ENCODE results near the gene FLOT1. TPM values are rescaled to one million over a fixed set of nuclear protein-coding genes. Genes with fewer than 3 reads are reported as not detected.

Gene FLOT1, protein sequence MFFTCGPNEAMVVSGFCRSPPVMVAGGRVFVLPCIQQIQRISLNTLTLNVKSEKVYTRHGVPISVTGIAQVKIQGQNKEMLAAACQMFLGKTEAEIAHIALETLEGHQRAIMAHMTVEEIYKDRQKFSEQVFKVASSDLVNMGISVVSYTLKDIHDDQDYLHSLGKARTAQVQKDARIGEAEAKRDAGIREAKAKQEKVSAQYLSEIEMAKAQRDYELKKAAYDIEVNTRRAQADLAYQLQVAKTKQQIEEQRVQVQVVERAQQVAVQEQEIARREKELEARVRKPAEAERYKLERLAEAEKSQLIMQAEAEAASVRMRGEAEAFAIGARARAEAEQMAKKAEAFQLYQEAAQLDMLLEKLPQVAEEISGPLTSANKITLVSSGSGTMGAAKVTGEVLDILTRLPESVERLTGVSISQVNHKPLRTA
- total RNA-seq, result 100 to 1,000 TPM; 113 to 182 (median 153) TPM
- 100 to 1,000 TPM; 181 to 224 (median 206) TPM for polyA plus RNA-seq
- long read RNA-seq, donor 1, transcript FLOT1-201 (13 exons, 1,912 nt), result major isoform, 257 of 375 reads
- long read RNA-seq, donor 1, partial matches to known transcripts, result 88 of 375 reads
- long read RNA-seq, donor 1, other reads (novel, unspliced or antisense), result 30 of 375 reads
- long read RNA-seq, donor 2, transcript FLOT1-201 (13 exons, 1,912 nt), result major isoform, 495 of 692 reads
- long read RNA-seq, donor 2, partial matches to known transcripts, result 128 of 692 reads
- long read RNA-seq, donor 2, other reads (novel, unspliced or antisense), result 69 of 692 reads

DNA sequence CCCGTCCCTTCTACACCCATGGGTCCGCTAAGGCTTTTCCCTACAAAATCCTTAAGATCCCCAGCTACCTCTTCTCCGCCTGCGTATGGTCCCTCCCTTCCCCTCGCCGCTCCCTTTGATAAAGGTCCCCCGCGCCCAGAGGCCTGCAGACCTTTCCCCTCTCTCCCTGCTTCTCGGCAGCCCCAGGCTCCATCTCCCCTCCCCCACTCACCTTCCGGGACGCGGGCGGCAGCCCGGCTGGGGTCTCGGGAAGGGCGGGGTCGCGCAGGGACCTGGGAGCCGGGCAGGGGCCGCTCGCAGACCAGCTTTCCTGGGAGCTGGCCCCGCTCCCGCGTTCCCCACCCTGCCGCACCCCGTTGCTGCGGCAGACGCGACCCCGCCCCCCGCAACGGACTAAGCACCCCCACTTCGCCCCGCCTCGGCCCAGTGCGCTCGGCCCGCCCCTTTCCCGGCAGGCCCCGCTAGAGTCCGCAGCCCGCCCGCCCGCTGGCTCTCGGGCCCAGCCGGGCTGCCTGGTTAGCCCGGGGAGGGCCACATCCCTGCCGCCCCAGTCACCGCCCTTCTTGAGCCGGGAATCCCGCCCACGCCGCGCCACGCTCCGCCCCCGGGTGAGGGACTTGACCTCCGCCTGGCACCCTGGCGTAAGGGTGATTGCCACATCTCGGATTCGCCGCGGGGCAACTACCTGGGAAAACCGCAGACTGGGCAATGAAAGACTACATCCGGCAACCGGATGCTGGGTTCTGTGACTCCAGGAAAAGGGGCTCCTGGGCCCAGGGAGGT is at the start of gene FLOT1:
Gene FLOT1, minus strand, starts transcription at position 372 of the 783 bp plus-strand sequence. CDS start 498 bp downstream, outside the sequence.
- peak within 1 kb of the TSS; percentile 93 for H3K27ac ChIP-seq
- H3K4me1 ChIP-seq, result peaks cover 19% of the 10 kb centered on the region
- TF ChIP-seq, protein P1, sequence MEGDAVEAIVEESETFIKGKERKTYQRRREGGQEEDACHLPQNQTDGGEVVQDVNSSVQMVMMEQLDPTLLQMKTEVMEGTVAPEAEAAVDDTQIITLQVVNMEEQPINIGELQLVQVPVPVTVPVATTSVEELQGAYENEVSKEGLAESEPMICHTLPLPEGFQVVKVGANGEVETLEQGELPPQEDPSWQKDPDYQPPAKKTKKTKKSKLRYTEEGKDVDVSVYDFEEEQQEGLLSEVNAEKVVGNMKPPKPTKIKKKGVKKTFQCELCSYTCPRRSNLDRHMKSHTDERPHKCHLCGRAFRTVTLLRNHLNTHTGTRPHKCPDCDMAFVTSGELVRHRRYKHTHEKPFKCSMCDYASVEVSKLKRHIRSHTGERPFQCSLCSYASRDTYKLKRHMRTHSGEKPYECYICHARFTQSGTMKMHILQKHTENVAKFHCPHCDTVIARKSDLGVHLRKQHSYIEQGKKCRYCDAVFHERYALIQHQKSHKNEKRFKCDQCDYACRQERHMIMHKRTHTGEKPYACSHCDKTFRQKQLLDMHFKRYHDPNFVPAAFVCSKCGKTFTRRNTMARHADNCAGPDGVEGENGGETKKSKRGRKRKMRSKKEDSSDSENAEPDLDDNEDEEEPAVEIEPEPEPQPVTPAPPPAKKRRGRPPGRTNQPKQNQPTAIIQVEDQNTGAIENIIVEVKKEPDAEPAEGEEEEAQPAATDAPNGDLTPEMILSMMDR (IDR thresholded peaks at IDR 0.05), result no peak
- ATAC-seq (peak; percentile 90 to 92 (median 90)), DNase-seq (peak; percentile 99)
- no peaks in the 10 kb centered on the region for H3K27me3 ChIP-seq (ENCODE audit: insufficient read depth in 3 of 3, low read length in 2 of 3)
- H3K36me3 ChIP-seq (ENCODE audit: insufficient read depth in 1 of 2, low read depth in 1 of 2), result peaks cover 0 to 41% of the 10 kb centered on the region in 2 donors
- WGBS, 3 donors, result 0 to 1% (median 1%) methylated on average over 54 to 66 of the region's 66 CpGs
- intact Hi-C loops (cut with DNase I), result loop anchor here (2.0 to 10.0 kb wide), 6 partner anchors 40 to 342 kb away; partner anchors contain the start of genes DDR1 (in 1 of the 2), MRPS18B (in 1 of the 2) and PPP1R10 (in 1 of the 2)
- H3K9me3 ChIP-seq, result no peaks in the 10 kb centered on the region
- peak within 1 kb of the TSS; percentile 92 for H3K4me3 ChIP-seq

DNA sequence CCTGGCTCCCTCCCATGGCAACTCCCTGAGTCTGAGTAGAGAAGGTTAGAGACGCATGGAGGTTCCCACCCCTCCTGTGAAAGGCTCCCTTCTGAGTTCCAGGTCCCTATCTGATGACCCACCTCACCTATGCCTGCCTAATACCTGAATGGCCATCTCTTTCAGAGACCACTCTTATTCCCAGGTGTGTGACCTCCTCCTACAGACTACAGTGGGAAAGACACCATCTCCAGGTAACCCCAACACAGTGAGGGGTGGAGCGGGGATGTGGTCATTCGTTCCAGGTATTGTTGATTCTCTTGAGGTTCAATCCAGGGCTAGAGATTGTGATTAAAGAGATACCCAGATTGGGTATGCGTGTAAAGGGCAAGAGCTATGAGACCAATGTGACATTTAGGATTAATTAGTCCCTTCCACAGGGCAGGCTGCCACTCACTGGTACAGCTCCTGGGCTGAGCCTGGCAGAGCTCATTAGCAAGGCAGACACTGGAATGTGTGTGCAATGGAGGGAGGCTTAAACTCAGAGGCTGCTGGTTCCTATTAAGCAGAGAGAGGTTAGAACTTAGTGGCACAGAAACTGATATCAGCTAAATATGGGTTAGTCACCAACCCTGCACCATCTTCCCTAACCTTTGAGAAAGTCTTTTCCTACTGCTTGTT is 48.4 kb upstream of the FLOT1 start:
- no peaks in the 10 kb centered on the region for H3K27me3 ChIP-seq (ENCODE audit: insufficient read depth in 3 of 3, low read length in 2 of 3)
- ATAC-seq (no peak), DNase-seq (no peak)
- TF ChIP-seq, protein P1 (IDR thresholded peaks at IDR 0.05), result no peak
- WGBS, 3 donors, result 72 to 99% (median 93%) methylated on average over 4 of the region's 4 CpGs
- no peaks in the 10 kb centered on the region for H3K36me3 ChIP-seq (ENCODE audit: insufficient read depth in 1 of 2, low read depth in 1 of 2)
- no peaks in the 10 kb centered on the region for H3K9me3 ChIP-seq
- H3K27ac ChIP-seq, result no peak overlapping the region
- intact Hi-C loops (cut with DNase I), result no loop called here
- no peaks in the 10 kb centered on the region for H3K4me1 ChIP-seq
- no peak overlapping the region for H3K4me3 ChIP-seq

DNA sequence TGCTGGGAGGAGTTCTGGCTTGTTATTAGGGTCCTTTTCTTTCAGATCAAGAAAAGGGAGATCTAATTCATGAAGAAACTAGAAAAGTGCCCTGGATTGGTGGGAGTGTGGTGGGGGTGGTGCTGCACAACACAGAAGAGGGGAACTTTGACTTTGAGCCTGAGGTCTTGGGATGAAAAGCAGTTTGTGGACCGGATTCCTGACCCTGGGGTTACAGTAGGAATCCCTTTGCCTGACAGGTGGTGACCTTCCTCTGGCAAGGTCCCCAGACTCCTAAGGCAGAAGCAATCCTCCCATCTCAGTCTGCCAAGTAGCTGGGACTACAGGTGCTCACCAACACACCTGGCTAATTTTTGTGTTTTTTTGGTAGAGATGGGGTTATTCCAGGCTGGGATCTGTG is 47.1 kb upstream of the FLOT1 start:
- TF ChIP-seq, protein P1 (IDR thresholded peaks at IDR 0.05), result no peak
- no peaks in the 10 kb centered on the region for H3K4me1 ChIP-seq
- H3K9me3 ChIP-seq, result no peaks in the 10 kb centered on the region
- DNase-seq (no peak), ATAC-seq (no peak)
- 38 to 88% (median 70%) methylated on average over 1 of the region's 1 CpG for WGBS, 3 donors
- H3K27ac ChIP-seq, result no peak overlapping the region
- intact Hi-C loops (cut with DNase I), result no loop called here
- no peaks in the 10 kb centered on the region for H3K27me3 ChIP-seq (ENCODE audit: insufficient read depth in 3 of 3, low read length in 2 of 3)
- no peak overlapping the region for H3K4me3 ChIP-seq
- no peaks in the 10 kb centered on the region for H3K36me3 ChIP-seq (ENCODE audit: insufficient read depth in 1 of 2, low read depth in 1 of 2)

DNA sequence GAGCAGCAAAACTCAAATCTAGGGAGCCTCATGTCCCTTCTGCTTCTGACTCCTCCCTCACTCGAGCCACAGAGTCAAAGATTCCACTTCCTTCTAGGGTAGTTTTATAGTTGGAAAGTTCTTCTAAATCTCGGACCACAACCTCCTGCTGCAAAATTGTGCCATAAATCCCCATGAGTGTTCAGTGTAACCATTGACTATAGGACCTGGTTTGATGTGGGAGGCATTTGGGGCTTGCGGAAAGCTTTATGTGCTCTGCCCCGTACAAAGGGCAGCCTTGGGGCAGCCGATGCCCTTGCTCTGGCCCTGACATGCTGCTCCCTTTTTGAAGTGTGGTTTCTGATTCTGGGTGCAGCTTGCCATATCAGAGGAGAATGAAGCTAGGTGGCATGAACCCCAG is 45.5 kb upstream of the FLOT1 start:
- Histone ChIP-seq H3K36me3 (ENCODE audit: insufficient read depth in 1 of 2, low read depth in 1 of 2) (no peaks in the 10 kb centered on the region), H3K27ac (no peak overlapping the region), H3K27me3 (ENCODE audit: insufficient read depth in 3 of 3, low read length in 2 of 3) (no peaks in the 10 kb centered on the region), H3K4me1 (no peaks in the 10 kb centered on the region), H3K9me3 (no peaks in the 10 kb centered on the region), H3K4me3 (no peak overlapping the region)
- DNase-seq, result no peak
- WGBS, 3 donors, result 66 to 84% (median 72%) methylated on average over 5 of the region's 5 CpGs
- TF ChIP-seq, protein P1 (IDR thresholded peaks at IDR 0.05), result no peak
- intact Hi-C loops (cut with DNase I), result no loop called here
- peak in 1 of 4 donors; percentile 20 for ATAC-seq
